ENCODE data around the gene MSRB3. TPM values are rescaled to one million over a fixed set of nuclear protein-coding genes. Genes with fewer than 3 reads are reported as not detected.

MSRB3 gene
- total RNA-seq, 2 donors from 2014 or later, result 3.6 to 14.5 TPM

DNA sequence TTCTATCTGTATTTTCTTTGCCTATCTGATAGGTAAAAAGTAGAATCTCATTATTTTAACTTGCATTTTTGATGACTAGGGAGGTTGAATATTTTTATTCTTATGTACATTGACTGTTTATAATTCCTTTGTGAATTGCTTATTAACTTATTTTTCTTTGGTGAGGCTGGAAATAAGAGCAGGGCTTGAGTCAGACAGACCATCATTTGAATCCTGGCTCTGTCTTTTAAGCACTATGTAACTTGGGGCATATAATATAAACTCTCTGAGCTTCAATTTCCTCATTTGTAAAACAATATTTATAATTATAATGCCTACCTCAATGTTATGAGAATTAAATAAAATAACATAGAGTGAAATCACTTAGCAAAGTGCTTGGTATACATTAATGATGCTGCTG lies 108.9 kb downstream of the MSRB3 start:
- Histone ChIP-seq H3K36me3 (replicated peaks in 1 of 2; ENCODE audit: insufficient read depth in 1 of 2, low read depth in 2 of 2) (no peaks in the 10 kb centered on the region), H3K27me3 (no peaks in the 10 kb centered on the region), H3K27ac (no peak overlapping the region), H3K4me3 (no peak overlapping the region), H3K4me1 (no peaks in the 10 kb centered on the region), H3K9me3 (no peaks in the 10 kb centered on the region)
- TF ChIP-seq POLR2A (IDR thresholded peaks at IDR 0.05), result no peak
- TF ChIP-seq, protein P1, sequence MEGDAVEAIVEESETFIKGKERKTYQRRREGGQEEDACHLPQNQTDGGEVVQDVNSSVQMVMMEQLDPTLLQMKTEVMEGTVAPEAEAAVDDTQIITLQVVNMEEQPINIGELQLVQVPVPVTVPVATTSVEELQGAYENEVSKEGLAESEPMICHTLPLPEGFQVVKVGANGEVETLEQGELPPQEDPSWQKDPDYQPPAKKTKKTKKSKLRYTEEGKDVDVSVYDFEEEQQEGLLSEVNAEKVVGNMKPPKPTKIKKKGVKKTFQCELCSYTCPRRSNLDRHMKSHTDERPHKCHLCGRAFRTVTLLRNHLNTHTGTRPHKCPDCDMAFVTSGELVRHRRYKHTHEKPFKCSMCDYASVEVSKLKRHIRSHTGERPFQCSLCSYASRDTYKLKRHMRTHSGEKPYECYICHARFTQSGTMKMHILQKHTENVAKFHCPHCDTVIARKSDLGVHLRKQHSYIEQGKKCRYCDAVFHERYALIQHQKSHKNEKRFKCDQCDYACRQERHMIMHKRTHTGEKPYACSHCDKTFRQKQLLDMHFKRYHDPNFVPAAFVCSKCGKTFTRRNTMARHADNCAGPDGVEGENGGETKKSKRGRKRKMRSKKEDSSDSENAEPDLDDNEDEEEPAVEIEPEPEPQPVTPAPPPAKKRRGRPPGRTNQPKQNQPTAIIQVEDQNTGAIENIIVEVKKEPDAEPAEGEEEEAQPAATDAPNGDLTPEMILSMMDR (IDR thresholded peaks at IDR 0.05), result no peak
- intact Hi-C loops (cut with DNase I), result no loop called here
- DNase-seq (no peak), ATAC-seq (no peak)

DNA sequence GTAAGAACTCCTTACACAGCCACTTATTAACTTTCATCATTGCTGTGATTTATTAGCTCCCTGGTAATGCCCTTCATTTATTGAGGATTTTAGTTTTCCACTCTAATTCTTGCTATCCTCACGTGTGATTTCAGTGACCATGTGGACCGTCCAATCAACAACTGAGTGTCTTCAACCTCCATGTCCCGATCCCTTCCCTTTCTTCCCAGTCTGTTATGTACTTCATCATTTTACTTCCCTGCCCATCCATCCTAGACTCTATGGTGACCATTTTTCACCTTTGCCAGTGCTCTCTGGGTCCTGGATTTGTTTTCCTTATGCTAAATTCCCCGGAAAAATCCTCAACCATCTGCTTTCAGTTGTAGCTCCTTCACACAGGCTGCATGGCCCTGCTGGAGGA lies 111.0 kb downstream of the MSRB3 start:
- Histone ChIP-seq H3K27me3 (no peaks in the 10 kb centered on the region), H3K27ac (no peak overlapping the region), H3K36me3 (replicated peaks in 1 of 2; ENCODE audit: insufficient read depth in 1 of 2, low read depth in 2 of 2) (no peaks in the 10 kb centered on the region), H3K4me1 (no peaks in the 10 kb centered on the region), H3K9me3 (no peaks in the 10 kb centered on the region), H3K4me3 (no peak overlapping the region)
- 74 to 94% methylated on average over 4 of the region's 4 CpGs for WGBS, 2 donors
- ATAC-seq, result no peak
- intact Hi-C loops (cut with DNase I), result no loop called here
- TF ChIP-seq, protein P1 (IDR thresholded peaks at IDR 0.05), result no peak
- no peak for TF ChIP-seq POLR2A (IDR thresholded peaks at IDR 0.05)
- no peak for DNase-seq

DNA sequence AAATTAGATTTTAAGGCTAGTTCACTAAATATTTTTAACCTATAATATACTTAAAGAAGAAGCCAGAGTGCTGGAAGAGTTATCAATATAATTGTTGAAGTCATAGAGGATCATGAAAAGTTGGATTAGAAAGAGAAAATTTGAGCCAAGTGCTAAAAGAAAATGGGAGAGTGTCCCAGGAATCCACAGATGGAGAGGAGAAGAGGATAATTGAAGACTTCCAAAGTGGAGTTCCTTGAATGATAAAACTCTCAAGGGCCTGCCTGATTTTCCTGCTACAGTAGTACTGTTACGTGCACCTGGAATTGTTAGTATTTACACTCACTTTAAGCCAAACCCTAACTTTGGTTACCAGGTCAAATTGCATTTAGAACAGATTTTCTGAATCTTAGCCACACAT lies 113.2 kb downstream of the MSRB3 start:
- intact Hi-C loops (cut with DNase I), result no loop called here
- Histone ChIP-seq H3K4me3 (no peak overlapping the region), H3K27ac (no peak overlapping the region), H3K9me3 (no peaks in the 10 kb centered on the region), H3K27me3 (no peaks in the 10 kb centered on the region), H3K4me1 (no peaks in the 10 kb centered on the region), H3K36me3 (replicated peaks in 1 of 2; ENCODE audit: insufficient read depth in 1 of 2, low read depth in 2 of 2) (no peaks in the 10 kb centered on the region)
- ATAC-seq (no peak), DNase-seq (no peak)
- 84 to 85% methylated on average over 1 of the region's 1 CpG for WGBS, 2 donors
- no peak for TF ChIP-seq POLR2A (IDR thresholded peaks at IDR 0.05)
- TF ChIP-seq, protein P1 (IDR thresholded peaks at IDR 0.05), result no peak

DNA sequence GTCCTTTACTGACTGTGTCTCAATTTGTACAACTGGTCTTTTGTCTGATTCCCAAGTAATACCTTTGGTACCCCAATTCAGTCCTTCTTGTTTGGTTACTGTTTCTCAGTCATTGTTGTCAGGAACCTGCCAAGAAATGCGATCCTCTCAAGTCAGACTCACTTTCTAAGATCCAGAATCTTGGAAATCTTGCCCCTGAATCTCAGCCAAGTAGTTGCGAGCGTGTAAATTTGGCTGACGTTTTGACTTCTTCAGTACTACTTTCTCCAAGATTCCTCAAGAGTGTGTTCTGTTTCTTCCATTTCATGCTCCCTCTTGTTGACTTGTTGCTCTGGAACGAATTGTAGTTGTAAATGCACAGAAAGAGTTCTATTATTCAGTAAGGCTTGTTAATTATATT lies 114.0 kb downstream of the MSRB3 start:
- Histone ChIP-seq H3K27ac (no peak overlapping the region), H3K36me3 (replicated peaks in 1 of 2; ENCODE audit: insufficient read depth in 1 of 2, low read depth in 2 of 2) (no peaks in the 10 kb centered on the region), H3K4me1 (no peaks in the 10 kb centered on the region), H3K4me3 (no peak overlapping the region), H3K9me3 (no peaks in the 10 kb centered on the region), H3K27me3 (no peaks in the 10 kb centered on the region)
- ATAC-seq, result no peak
- DNase-seq, result no peak
- WGBS, 2 donors, result 57 to 59% methylated on average over 5 of the region's 5 CpGs
- no peak for TF ChIP-seq POLR2A (IDR thresholded peaks at IDR 0.05)
- TF ChIP-seq, protein P1 (IDR thresholded peaks at IDR 0.05), result no peak
- intact Hi-C loops (cut with DNase I), result no loop called here

DNA sequence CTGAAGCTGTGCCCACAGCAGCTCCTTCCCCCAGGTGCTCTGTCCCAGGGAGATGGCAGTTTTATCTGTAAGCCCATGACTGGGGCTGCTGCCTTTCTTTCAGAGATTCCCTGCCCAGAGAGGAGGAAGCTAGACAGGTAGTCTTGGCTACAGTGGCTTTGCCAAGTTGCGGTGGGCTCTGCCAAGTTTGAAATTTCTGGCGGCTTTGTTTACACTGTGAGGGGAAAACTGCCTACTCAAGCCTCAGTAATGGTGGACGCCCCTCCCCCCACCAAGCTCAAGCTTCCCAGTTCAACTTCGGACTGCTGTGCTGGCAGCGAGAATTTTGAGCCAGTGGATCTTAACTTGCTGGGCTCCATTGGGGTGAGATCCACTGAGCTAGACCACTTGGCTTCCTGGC lies 124.7 kb downstream of the MSRB3 start:
- DNase-seq (no peak), ATAC-seq (no peak)
- WGBS, 2 donors, result 72 to 76% methylated on average over 5 of the region's 5 CpGs
- no peaks in the 10 kb centered on the region for H3K4me1 ChIP-seq
- H3K9me3 ChIP-seq, result peaks cover 0 to 6% (median 0%) of the 10 kb centered on the region in 3 donors
- no peaks in the 10 kb centered on the region for H3K27me3 ChIP-seq
- TF ChIP-seq, protein P1 (IDR thresholded peaks at IDR 0.05), result no peak
- no peak for TF ChIP-seq POLR2A (IDR thresholded peaks at IDR 0.05)
- intact Hi-C loops (cut with DNase I), result no loop called here
- no peak overlapping the region for H3K4me3 ChIP-seq
- no peak overlapping the region for H3K27ac ChIP-seq
- no peaks in the 10 kb centered on the region for H3K36me3 ChIP-seq (replicated peaks in 1 of 2; ENCODE audit: insufficient read depth in 1 of 2, low read depth in 2 of 2)

All from body of pancreas (tissue), 4 donors.